HG03565 (cell line): Measurements from ENCODE around the gene CXorf38.
A peak's percentile ranks its signal among the peaks of the same experiment; 100 is the strongest.

Source experiments
- ATAC-seq: cut with Tn5 transposase; IDR thresholded peaks from one replicate; pipeline ENCODE4 v1.9.1; 2021; ENCODE audit warnings: mild to moderate bottlenecking, moderate library complexity; ENCODE audit not compliant: unreplicated experiment

Gene CXorf38, protein sequence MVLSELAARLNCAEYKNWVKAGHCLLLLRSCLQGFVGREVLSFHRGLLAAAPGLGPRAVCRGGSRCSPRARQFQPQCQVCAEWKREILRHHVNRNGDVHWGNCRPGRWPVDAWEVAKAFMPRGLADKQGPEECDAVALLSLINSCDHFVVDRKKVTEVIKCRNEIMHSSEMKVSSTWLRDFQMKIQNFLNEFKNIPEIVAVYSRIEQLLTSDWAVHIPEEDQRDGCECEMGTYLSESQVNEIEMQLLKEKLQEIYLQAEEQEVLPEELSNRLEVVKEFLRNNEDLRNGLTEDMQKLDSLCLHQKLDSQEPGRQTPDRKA

GRCh38 chrX:40647307-40648197 lies at the start of gene CXorf38:
Gene CXorf38, minus strand, starts transcription at chrX:40647561. Its CDS starts 41 bp downstream, at chrX:40647520.
- peak; percentile 60 for ATAC-seq

- no peak for ATAC-seq
Observed at GRCh38 chrX:40694802-40695201, 47.4 kb upstream of the CXorf38 start.

- no peak for ATAC-seq
Observed at GRCh38 chrX:40688929-40689328, 41.6 kb upstream of the CXorf38 start.

DNA sequence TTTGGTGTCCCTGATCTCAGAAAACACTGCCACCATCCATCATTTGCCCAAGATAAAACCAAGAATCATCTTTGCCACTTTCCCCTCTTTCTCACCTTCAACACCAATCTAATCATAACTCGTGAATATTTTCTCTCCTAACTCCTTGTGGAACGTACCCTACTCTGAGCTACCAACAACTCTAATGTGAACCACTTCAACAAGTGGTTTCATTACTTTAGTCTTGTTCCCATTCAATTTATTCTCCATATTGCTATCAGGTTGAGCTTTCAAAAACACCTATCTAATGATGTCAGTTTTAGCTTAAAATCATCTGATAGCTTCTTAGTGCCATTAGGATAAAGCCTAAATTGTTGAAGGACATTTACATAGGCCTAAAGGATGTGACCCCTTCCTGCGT lies 39.8 kb upstream of the CXorf38 start:
- no peak for ATAC-seq

GRCh38 chrX:40685362-40685918 lies 38.1 kb upstream of the CXorf38 start:
- ATAC-seq: no peak

DNA sequence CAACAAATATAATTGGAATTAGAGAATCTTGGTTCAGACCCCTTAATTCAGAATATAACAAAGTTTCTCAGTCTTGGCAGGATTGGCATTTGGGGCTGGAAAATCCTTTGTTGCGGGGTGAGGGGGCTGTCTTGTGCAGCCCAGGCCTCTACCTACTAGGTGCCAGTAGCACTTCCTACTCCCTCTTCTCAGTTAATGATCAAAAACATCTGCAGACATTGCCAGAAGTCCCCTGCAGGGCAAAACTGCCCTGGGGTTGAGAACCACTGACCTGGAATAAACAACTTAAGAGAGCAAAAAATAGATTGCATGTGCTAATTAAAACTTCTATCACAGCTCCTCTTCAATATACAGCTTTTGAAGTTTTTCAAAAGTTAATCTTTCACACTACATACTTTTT lies 36.7 kb upstream of the CXorf38 start:
- ATAC-seq: no peak

GRCh38 chrX:40683245-40683644 lies 35.9 kb upstream of the CXorf38 start:
- no peak for ATAC-seq

- ATAC-seq: no peak
Observed at GRCh38 chrX:40671126-40671525, 23.8 kb upstream of the CXorf38 start.

- no peak for ATAC-seq
Observed at GRCh38 chrX:40663880-40664630, 16.7 kb upstream of the CXorf38 start.

DNA sequence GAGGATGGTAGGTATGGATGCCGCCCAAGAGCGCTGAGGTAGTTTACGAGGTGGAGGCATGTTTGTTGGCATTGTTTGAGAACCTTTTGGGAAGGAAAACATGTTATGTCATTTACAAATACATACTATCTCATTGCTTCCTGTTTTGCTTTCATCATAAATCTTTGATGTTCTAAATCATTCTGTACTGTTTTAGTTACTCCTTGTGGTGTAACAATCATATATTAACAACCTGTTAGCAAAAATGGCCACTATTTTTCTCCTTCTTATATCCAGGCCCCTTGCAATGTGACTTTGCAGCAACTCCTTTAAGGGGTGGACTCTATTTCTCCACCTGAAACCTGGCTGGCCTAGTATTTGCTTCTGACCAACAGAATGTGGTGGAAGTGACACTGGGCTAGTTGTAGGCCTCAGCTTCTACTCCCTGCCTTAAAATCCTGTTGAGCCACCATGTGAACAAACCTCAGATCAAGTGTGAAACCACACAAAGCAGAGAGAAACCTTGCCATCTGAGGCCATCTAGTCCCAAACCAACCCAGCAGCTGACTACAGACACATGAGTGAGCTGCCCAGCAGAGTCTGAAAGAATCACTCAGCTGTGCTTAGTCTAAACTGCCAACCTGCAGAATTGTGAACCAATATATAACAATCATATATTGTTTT lies 15.8 kb upstream of the CXorf38 start:
- ATAC-seq: no peak

DNA sequence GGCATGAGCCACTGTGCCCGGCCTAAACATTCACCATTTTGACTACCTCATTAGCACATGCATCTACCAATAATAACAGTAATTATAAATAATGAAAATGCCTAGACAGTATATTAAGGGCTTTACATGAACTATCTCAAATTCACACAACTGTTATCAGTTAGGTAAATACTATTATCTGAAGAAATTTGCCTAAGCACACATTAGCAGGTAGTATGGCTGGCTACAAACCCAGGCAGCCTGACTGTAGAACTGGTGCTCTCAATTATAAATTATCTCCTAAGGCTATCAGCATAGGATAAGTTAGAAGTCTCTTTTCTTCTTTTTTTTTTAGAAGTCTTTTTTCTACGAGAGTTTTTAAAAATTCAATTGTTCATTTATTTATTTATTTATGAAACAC lies 14.1 kb upstream of the CXorf38 start:
- ATAC-seq: no peak

DNA sequence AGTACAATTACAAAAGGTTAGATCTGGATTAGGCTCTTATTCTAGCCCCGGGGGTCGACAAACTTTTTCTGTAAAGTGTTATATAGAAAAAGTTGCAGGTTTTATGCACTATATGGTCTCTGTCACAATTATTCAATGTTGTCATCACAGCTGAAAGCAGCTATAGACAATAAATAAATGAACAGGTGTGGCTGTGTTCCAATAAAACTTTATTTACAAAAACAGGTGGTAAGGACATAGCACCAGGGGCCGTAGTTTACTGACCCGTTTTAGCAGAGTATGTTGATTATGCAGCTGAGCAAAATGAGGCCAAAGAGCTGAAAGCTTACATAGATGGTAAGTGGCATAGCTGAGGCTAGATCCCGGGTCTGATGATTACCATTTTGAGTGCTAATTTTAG lies 13.0 kb upstream of the CXorf38 start:
- ATAC-seq: no peak

- no peak for ATAC-seq
Observed at GRCh38 chrX:40653535-40653934, 6.2 kb upstream of the CXorf38 start.

GRCh38 chrX:40652664-40653063 lies 5.3 kb upstream of the CXorf38 start:
- ATAC-seq: no peak

DNA sequence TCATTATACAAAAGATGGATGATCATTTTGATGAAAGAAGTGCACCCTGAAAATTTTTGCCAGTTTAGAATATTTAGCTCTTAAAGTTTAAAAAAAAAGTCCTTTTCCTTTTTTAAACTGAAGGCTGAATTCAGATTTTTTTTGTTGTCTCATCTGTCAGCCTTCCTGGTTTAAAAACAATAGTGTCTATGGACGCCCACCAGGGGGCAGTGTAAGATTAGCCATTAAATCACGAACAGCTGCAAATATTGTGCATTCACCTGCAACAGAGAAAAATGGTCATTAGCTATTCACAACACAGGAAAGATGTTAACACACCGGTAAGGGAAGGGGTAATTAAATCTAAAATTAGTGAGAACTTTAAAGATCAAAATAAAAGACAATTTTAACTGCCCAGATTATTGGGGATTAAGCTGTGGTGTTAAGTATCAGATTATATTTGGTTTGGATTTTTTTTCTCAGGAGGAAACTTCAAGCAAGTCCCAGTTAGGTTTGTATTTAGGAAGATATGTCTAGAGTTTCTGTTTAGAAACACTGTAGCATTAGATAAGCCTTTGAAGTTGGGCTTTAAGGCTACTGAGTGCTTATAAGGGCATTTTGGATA lies 4.4 kb upstream of the CXorf38 start:
- ATAC-seq: no peak

DNA sequence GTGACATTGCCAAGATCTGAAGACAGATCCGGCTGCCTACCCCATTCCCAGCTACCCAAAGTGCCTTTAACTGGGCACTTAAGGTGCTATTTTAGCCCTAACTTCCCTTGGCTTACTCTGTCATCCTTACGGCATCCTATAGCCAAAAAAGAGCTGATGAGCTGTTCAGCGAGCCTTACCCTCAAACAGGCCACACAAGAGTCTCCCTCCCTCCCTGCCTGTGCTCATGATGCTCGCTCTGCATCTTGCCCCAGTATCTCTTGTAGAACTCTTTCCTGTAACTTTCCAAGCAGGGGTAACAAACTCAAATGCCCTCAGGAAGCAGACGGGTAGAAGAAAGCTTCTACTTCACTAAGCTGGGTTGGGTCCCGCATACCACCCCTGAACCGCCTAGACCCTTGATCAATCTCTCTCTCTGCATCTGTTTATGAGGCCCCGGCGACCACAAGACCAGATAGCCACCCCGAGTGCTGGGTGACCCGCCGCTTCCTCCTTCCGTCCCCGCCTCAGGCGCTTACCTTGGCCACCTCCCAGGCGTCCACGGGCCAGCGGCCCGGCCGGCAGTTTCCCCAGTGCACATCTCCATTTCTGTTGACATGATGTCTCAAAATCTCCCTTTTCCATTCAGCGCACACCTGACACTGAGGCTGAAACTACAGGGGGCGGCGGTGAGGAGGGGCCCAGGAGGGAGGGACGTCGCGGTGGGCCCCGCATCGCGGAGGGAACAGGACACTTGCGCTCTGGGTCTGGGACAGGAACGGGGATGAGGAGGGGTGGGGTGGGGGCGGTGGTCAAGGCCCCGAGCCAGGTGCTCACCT lies 663 bp downstream of the CXorf38 start:
- peak; percentile 3 for ATAC-seq

GRCh38 chrX:40644821-40645358 lies 2.5 kb downstream of the CXorf38 start:
- no peak for ATAC-seq

- no peak for ATAC-seq
Observed at GRCh38 chrX:40644176-40644575, 3.2 kb downstream of the CXorf38 start.

GRCh38 chrX:40637687-40638086 lies 9.7 kb downstream of the CXorf38 start:
- ATAC-seq: no peak
